KMS-11 (cell line): ENCODE results near the gene SI.

Experiments
- H2AFZ ChIP-seq: fragments of 200-600 bp; sonication (generic); 2 replicates; pipeline ENCODE4 v1.6.1; 2016; ENCODE audit warnings: antibody characterized with exemption, mixed run types, low read depth
- H3K27ac ChIP-seq: fragments of 200-600 bp; sonication (generic); 2 replicates; pipeline ENCODE4 v1.6.1; 2016; ENCODE audit warnings: mild to moderate bottlenecking, mixed run types
- H3K27me3 ChIP-seq: fragments of 200-600 bp; sonication (generic); 2 replicates; pipeline ENCODE4 v1.6.1; 2017; ENCODE audit warnings: mild to moderate bottlenecking, low read depth, mixed run types, moderate library complexity; ENCODE audit not compliant: insufficient read depth
- H3K36me3 ChIP-seq: fragments of 200-600 bp; sonication (generic); 2 replicates; pipeline ENCODE4 v1.6.1; 2017; ENCODE audit warnings: mild to moderate bottlenecking, mixed run types; ENCODE audit not compliant: insufficient read depth
- H3K4me1 ChIP-seq: fragments of 200-600 bp; sonication (generic); 2 replicates; pipeline ENCODE4 v1.6.1; 2016; ENCODE audit warnings: mild to moderate bottlenecking, low read depth, mixed run types; ENCODE audit not compliant: poor library complexity, severe bottlenecking
- H3K4me2 ChIP-seq: fragments of 200-600 bp; sonication (generic); 2 replicates; pipeline ENCODE4 v1.7.0; 2016; ENCODE audit warnings: mild to moderate bottlenecking, mixed run types
- H3K4me3 ChIP-seq: fragments of 200-600 bp; sonication (generic); IDR thresholded peaks from 2 replicates; pipeline ENCODE4 v1.6.1; 2017; ENCODE audit warnings: low read depth, low read length, mixed read lengths; ENCODE audit not compliant: insufficient read depth
- H3K79me2 ChIP-seq: fragments of 200-600 bp; sonication (generic); 2 replicates; pipeline ENCODE4 v1.6.1; 2016; ENCODE audit warnings: low read depth, mixed run types; ENCODE audit not compliant: insufficient read depth
- H3K9ac ChIP-seq: fragments of 200-600 bp; sonication (generic); 2 replicates; pipeline ENCODE4 v1.6.1; 2016; ENCODE audit warnings: mild to moderate bottlenecking, mixed run types
- H4K20me1 ChIP-seq: fragments of 200-600 bp; sonication (generic); 2 replicates; pipeline ENCODE4 v1.6.1; 2016; ENCODE audit warnings: mild to moderate bottlenecking, mixed run types; ENCODE audit not compliant: insufficient read depth
- CTCF ChIP-seq: fragments of 200-600 bp; sonication (generic); conservative IDR thresholded peaks from 2 replicates; pipeline ENCODE4 v1.6.1; 2017; ENCODE audit warnings: low read depth, mild to moderate bottlenecking, antibody characterized with exemption, low read length, moderate library complexity, mixed read lengths

Gene SI

DNA sequence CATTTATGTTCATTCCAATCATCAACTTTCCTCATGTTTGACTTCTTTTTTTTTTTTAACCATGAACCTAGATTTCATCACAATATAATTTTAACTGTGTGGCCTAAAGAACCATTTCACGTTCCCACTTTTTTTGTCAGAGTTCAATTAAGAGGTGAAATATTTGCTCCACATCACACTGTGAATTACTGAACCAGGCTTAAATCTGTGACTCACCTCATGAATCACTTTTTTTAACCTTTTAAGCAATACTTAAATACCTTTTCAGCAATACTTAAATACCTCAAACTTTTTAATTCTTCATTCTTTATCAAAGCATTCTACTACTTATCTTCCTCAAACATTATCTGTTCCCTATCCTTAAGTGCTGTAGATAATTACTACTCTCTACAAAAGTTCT, 137.6 kb downstream of the SI start:
- no peak for TF ChIP-seq CTCF
- no peak overlapping the region for H3K4me2 ChIP-seq
- H4K20me1 ChIP-seq: no peaks in the 10 kb centered on the region
- no peaks in the 10 kb centered on the region for H3K4me1 ChIP-seq
- no peaks in the 10 kb centered on the region for H3K27me3 ChIP-seq
- no peak overlapping the region for H2AFZ ChIP-seq
- no peaks in the 10 kb centered on the region for H3K79me2 ChIP-seq
- no peak overlapping the region for H3K9ac ChIP-seq
- H3K36me3 ChIP-seq: no peaks in the 10 kb centered on the region
- H3K27ac ChIP-seq: no peak overlapping the region
- H3K4me3 ChIP-seq: no peak overlapping the region

DNA sequence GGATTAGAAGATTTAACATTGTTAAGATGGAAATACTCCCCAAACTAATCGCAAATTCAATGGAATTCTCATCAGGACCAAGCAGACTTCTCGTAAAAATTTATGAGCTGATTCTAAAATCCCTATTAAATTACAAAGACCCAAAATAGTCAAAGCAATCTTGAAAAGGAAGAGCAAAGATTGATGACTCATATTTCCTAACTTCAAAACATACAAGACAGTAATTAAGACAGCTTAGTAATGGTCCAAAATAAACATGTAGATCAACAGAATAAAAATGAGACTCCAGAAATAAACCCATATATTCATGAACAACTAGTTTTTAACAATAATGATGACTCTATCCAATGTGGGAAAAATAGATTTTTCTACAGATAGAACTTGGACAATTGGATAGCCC, 148.7 kb downstream of the SI start:
- Histone ChIP-seq H3K4me3 (no peak overlapping the region), H3K27ac (no peak overlapping the region), H3K4me2 (no peak overlapping the region), H3K36me3 (no peaks in the 10 kb centered on the region), H3K79me2 (no peaks in the 10 kb centered on the region), H3K4me1 (no peaks in the 10 kb centered on the region), H3K9ac (no peak overlapping the region), H4K20me1 (no peaks in the 10 kb centered on the region), H2AFZ (no peak overlapping the region), H3K27me3 (no peaks in the 10 kb centered on the region)
- no peak for TF ChIP-seq CTCF
